Measurements from ENCODE around the gene CYTH4.
A peak's percentile ranks its signal among the peaks of the same experiment; 100 is the strongest.

CYTH4 gene

GRCh38 chr22:37281195-37281594, 1.1 kb upstream of the CYTH4 start:
- no peak for TF ChIP-seq CTCF (IDR thresholded peaks at IDR 0.05; ENCODE audit: extremely low read depth, missing control alignments)
- no peak for DNase-seq (ENCODE audit: low spot score)

- peak; percentile 9 for DNase-seq (ENCODE audit: low spot score)
- no peak for TF ChIP-seq CTCF (IDR thresholded peaks at IDR 0.05; ENCODE audit: extremely low read depth, missing control alignments)
These were observed 493 bp upstream of the CYTH4 start for GRCh38 chr22:37281646-37282384.

GRCh38 chr22:37283393-37283937, 1.2 kb downstream of the CYTH4 start:
- DNase-seq (ENCODE audit: low spot score), result no peak
- peak; percentile 48 for TF ChIP-seq CTCF (IDR thresholded peaks at IDR 0.05; ENCODE audit: extremely low read depth, missing control alignments)

DNA sequence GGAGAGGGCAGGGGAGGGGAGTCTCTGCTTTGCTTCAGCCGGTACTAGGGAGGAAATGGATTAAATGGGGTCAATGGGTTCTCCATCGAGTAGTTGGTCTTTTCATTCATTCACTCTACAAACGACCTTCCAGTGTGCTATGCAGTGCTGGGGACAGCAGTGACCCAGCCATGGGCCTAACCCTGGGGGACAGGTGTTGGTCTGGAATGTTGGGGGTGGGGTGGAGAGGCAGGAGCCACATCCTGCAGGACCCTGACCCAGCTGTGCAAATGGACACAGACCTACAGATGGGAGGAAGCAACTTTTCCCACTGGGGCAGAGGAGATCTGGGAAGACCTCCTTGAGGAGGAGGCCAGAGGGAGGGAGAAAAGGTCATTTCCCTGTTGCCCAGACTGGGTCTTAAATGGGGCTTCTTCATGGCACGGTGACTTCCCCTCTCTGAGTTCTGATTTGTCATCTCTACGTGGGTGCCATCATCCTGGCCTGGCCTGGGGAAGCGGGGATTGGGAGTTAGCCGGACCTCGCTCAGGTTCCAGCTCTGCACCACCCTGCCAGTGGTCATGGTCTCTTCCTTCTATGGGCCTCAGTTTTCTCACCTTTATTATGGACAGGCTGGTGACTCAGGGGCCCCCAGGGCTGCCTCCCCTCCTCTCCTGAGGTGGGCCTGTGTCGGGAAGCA, 2.0 kb downstream of the CYTH4 start:
- DNase-seq (ENCODE audit: low spot score), result no peak
- TF ChIP-seq CTCF (IDR thresholded peaks at IDR 0.05; ENCODE audit: extremely low read depth, missing control alignments), result no peak

GRCh38 chr22:37284805-37285355, 2.6 kb downstream of the CYTH4 start:
- no peak for TF ChIP-seq CTCF (IDR thresholded peaks at IDR 0.05; ENCODE audit: extremely low read depth, missing control alignments)
- DNase-seq (ENCODE audit: low spot score), result peak; percentile 59

DNA sequence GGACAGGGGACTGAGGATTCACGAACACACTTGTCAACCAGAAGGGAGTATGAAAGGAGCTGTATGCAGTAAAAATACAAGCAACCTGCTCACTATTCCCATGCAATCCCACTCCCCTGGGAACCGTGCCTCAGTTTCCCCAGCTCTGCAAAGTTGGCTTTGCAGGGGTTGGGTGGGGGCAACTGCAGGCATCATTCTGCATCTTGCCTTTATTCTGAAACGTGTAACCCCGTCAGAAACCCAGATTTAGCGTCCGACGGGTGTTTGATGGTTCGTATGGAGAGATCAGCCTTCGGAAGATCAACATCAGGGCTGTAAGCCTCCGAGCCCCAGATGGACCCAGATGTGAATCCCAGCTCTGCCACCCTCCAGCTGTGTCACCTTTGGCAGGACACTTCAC, 3.6 kb downstream of the CYTH4 start:
- DNase-seq (ENCODE audit: low spot score), result no peak
- TF ChIP-seq CTCF (IDR thresholded peaks at IDR 0.05; ENCODE audit: extremely low read depth, missing control alignments), result no peak

GRCh38 chr22:37287550-37287951, 5.2 kb downstream of the CYTH4 start:
- no peak for TF ChIP-seq CTCF (IDR thresholded peaks at IDR 0.05; ENCODE audit: extremely low read depth, missing control alignments)
- DNase-seq (ENCODE audit: low spot score), result no peak
